Dermis blood vessel endothelial cell (primary cell): ENCODE results near the gene RAD51B. TPM values are rescaled to one million over a fixed set of nuclear protein-coding genes. Genes with fewer than 3 reads are reported as not detected.
"Not testable (repeated sequence)": the region's sequence is repeated elsewhere in the genome, so short reads cannot be mapped to it uniquely, and the experiment has no call there.

Experiments used
- DNase-seq: peaks from one replicate; pipeline ENCODE4 v3.0.0; 2010
- total RNA-seq: library from RNA; depleted of rRNA; stranded (reverse); fragments of >200 nt; gene quantifications from 2 replicates; pipeline ENCODE4 v1.2.3, GENCODE V29; 2014

RAD51B gene
- total RNA-seq, 1 donor from 2014 or later: 22.8 TPM

DNA sequence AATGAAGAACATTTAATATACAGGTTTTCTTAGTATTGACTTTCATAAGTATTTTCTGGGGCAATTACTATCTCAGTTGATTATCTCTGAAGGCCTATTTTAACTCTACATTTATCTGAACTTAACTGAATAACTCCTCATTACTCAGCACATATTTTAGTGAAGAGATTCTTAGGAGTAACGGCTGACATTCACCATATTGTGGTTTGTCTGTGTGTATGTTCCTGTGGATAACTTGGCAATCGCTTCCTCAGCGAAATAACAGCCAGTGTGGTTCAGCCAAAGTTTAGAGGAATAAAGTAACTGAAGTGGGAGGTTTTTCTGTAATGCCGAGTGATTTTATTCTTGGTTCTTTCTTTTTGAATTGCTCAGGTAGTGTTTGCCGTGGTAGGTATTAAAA, 168.0 kb downstream of the RAD51B start:
- no peak for DNase-seq

DNA sequence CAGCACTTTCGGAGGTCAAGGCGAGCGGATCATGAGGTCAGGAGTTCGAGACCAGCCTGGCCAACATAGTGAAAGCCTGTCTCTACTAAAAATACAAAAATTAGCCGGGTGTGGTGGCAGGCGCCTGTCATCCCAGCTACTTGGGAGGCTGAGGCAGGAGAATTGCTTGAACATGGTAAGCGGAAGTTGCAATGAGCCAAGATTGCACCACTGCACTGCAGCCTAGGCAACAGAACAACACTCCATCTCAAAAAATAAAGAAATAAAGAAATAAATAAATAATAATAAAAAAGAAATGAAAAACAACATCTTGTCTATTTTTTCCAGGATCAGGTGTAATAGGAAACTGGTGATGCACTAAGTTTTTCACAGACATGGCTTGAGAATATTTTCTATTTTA, 168.6 kb downstream of the RAD51B start:
- not testable (repeated sequence) for DNase-seq

DNA sequence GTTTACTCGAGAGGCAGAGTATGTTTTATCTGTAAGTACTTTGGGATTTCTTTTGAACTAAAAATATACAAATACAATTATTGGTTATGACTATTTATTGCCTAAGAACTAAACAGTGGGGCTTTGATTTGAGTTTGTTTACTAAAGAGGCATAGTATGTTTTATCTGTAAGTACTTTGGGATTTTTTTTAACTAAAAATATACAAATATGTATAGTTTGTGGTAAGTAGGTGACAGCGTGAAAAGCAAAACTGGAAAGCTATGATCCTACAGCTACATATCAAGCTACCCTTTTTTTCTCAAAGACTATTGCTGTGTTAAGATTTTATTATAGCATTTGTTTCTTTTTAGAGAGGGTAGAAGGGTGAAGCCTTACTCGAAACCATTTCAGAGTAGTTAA, 171.0 kb downstream of the RAD51B start:
- no peak for DNase-seq

DNA sequence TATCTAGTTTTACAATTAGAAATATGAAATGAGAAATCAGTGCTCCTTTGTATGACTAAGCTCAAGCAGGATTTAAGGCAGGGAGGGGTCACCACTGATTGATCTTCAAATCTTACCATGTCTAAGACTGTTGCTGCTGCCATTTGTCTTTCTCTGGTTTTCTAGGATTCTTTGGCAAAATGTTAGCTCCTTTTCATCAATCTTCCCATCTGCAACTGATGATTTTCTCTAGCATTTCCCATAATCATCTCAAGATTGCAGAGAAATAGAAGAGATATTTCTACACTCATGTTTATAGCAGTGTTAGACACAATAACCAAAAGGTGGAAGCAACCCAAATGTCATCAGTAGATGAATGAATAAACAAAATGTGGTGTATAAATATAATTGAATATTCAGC, 175.0 kb downstream of the RAD51B start:
- DNase-seq: no peak

GRCh38 chr14:67996235-67996634, 176.7 kb downstream of the RAD51B start:
- DNase-seq: no peak

GRCh38 chr14:67998834-67999233, 179.3 kb downstream of the RAD51B start:
- DNase-seq: no peak

DNA sequence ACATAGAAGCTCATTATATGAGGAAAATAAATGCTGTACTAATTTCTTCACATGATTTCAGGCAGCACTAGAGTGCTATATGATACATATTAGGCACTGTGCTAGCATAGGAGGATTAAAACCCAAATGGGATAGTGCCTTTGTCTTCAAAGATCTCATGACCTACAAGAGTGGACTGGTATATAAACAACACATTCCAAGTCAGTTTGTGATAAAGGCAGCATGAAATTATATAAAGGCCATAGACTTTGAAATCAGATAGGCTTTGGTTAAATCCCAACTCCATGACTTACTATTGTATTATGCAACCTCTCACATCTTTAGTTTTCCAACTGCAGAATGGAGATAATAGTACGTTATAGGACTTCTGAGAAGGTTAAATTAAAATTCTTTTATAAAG, 179.7 kb downstream of the RAD51B start:
- no peak for DNase-seq

- DNase-seq: peak; percentile 15
Observed at GRCh38 chr14:67999705-68000384, 180.3 kb downstream of the RAD51B start.

GRCh38 chr14:68000511-68000910, 180.9 kb downstream of the RAD51B start:
- no peak for DNase-seq

GRCh38 chr14:68008491-68008890, 188.9 kb downstream of the RAD51B start:
- no peak for DNase-seq

GRCh38 chr14:68011406-68012028, 191.9 kb downstream of the RAD51B start:
- DNase-seq: peak; percentile 60

- no peak for DNase-seq
Observed at GRCh38 chr14:68012871-68013270, 193.3 kb downstream of the RAD51B start.

DNA sequence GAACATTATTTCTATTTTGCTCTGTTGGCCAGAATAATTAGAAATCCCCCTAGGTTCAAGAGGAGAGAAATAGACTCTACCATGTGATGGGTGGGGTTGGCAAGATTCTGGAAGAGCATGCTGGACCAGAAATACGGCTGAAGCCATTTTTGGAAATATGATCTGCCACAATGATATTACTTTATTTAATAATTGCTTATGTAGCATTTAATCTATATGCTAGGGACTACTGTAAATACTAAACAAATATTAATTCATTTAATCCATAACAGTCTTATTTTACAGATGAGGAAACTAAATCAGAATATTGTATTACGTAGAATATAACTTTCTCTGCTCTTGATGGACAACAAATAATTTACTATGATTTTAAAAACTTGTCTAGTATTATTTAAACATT, 193.7 kb downstream of the RAD51B start:
- DNase-seq: no peak

DNA sequence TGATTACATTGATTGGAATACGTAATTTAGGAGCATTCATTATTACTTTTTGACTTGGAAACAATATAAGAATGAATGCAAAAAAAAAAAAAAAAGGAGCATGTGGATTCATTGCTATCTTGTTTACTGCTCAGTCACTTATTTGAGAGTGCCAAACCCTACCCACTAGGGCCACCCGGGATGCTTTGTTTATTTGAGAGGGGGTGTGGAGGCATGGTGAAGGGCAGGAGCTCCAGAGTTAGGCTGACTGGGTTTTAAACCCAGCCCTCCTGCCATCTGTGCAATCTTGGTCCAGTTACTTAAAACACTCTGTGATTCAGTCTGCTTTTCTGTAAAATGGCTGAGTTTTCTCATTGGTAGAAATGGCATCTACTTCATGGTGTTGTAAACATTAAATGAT, 195.2 kb downstream of the RAD51B start:
- no peak for DNase-seq

DNA sequence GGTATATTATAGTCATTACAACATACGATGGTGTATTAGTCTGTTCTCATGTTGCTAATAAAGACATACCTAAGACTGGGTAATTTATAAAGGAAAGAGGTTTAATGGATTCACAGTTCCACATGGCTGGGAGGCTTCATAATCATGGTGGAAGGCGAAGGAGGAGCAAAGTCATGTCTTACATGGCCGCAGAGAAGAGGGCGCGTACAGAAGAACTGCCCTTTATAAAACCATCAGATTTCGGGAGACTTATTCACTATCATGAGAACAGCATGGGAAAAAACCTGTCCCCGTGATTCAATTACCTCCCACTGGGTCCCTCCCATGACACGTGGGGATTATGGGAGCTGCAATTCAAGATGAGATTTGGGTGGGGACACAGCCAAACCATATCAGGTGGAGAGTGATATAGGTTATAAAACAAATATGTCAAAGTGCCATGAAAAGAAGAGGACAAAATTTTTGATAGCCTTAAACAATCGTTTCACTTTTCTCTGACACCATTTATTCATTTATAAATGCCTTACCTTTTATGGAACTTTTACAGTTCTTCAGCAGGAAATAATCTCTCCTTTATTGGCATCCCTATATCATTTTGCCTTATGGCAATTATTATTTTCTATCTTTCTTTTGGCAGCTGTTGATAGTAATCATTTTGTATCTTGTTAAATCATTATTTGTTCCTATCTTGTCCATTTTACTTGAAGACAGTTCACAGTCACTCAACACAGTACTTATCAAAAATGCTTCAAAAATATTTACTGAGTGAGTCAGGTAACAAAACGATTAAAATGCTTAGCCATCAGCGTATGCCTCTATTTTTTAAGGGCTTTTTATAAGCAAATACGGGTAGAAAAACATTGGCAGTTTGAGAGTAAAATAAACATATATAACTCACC, 196.0 kb downstream of the RAD51B start:
- DNase-seq: no peak

DNA sequence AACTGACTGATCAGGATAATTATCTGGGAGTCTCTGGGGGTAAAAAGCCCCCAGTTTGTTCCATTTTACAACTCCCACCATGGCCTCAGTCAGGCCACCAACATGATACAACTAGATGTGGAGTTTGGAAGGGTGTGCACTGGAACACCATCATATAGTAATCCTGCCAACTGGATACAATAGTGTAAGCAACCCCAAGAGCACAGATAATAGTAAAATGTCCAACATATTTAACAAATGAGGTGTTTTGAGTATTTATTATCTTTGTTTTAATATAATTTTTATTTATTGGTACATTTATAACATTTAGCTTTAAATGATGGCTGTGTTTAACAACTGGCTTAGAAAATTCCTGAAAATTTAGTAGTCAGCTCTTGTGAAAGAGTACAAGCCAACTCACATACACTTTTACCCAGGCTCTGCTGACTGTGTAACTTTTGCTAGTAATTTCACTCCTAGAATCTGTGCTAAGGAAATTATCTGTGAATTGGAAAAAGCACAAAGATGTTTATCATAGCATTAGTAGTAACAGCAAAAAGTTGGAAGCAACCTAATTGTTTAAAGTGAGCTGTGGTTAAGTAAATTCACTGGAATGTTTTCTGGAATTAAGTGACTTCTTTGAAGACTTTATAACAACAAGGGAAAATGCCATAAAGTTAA, 196.8 kb downstream of the RAD51B start:
- DNase-seq: no peak

GRCh38 chr14:68018598-68018997, 199.0 kb downstream of the RAD51B start:
- no peak for DNase-seq

GRCh38 chr14:68020493-68020892, 200.9 kb downstream of the RAD51B start:
- DNase-seq: no peak

DNA sequence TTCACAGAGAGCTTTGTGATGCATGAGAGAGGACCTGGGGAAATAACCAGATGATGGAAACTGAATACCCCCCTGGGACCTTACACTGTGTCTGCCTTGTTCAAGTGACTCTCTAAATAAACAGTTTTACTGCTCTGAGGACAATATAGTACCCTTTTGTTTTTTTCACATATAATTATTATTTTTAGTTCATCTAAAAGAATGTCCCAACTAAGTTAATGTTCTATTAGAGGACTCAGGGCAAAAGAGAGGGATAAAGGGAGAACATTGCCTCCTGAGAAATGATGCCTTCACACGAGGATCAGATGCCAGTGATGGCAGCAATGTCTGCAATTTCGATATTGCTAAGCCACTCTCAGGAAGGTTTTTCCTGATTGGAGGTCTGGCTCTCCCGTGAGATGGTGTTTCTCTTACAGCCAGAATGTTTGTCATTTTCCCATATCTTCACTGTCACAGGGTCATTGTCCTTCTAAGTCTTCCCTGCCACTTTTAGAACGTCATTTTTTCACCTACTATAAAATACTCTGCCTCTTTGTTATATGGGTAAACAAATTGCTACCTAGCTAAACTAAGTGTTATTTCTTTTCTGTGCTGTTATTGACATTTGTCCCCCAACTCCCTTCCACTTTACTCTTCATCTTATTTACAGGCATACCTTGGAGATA, 201.6 kb downstream of the RAD51B start:
- no peak for DNase-seq

GRCh38 chr14:68027276-68027675, 207.7 kb downstream of the RAD51B start:
- no peak for DNase-seq

GRCh38 chr14:68028075-68028474, 208.5 kb downstream of the RAD51B start:
- no peak for DNase-seq

GRCh38 chr14:68031011-68031410, 211.4 kb downstream of the RAD51B start:
- not testable (repeated sequence) for DNase-seq
